Subcutaneous adipose tissue (tissue), 4 donors: ENCODE results near the gene SPNS2. TPM values are rescaled to one million over a fixed set of nuclear protein-coding genes. Genes with fewer than 3 reads are reported as not detected.

Experiments
- total RNA-seq, 4 donors: library from RNA; depleted of rRNA; stranded (reverse); fragments of >200 nt; gene quantifications; one replicate each; pipeline ENCODE4 v1.1.0, GENCODE V29; 2016
- TF ChIP-seq, protein P1 (sequence below): fragments of 450-650 bp; IDR thresholded peaks from one replicate; pipeline ENCODE4 v1.5.1; 2016; ENCODE audit warnings: low read depth, mild to moderate bottlenecking, control low read depth, antibody characterized with exemption, moderate library complexity

Gene SPNS2
- total RNA-seq, 4 donors from 2014 or later, result 3.2 to 31.8 (median 13.4) TPM

GRCh38 chr17:4562015-4562969, 63.6 kb downstream of the SPNS2 start:
- TF ChIP-seq, protein P1, sequence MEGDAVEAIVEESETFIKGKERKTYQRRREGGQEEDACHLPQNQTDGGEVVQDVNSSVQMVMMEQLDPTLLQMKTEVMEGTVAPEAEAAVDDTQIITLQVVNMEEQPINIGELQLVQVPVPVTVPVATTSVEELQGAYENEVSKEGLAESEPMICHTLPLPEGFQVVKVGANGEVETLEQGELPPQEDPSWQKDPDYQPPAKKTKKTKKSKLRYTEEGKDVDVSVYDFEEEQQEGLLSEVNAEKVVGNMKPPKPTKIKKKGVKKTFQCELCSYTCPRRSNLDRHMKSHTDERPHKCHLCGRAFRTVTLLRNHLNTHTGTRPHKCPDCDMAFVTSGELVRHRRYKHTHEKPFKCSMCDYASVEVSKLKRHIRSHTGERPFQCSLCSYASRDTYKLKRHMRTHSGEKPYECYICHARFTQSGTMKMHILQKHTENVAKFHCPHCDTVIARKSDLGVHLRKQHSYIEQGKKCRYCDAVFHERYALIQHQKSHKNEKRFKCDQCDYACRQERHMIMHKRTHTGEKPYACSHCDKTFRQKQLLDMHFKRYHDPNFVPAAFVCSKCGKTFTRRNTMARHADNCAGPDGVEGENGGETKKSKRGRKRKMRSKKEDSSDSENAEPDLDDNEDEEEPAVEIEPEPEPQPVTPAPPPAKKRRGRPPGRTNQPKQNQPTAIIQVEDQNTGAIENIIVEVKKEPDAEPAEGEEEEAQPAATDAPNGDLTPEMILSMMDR, result no peak

GRCh38 chr17:4565209-4566141, 66.8 kb downstream of the SPNS2 start:
- TF ChIP-seq, protein P1, result no peak

GRCh38 chr17:4566785-4567184, 68.1 kb downstream of the SPNS2 start:
- TF ChIP-seq, protein P1, result no peak

DNA sequence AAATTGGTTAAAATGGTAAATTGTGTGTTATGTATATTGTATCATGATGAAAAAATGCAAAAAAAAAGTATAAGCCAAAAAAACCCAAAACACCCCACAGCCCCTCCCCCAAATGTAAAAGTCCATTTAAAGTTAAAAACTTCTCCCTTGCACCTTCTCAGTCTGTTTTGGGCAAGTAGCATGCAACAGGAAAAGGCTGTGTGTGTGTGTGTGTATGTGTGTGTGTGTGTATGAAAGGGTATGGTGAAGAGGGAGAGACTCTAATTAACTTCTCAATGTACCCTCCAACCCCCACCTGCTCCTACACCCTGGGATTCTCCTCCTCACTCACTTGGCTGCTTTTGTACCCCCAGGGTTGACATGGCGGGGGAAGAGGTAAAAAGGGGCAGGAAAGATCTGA, 70.9 kb downstream of the SPNS2 start:
- TF ChIP-seq, protein P1, result no peak

DNA sequence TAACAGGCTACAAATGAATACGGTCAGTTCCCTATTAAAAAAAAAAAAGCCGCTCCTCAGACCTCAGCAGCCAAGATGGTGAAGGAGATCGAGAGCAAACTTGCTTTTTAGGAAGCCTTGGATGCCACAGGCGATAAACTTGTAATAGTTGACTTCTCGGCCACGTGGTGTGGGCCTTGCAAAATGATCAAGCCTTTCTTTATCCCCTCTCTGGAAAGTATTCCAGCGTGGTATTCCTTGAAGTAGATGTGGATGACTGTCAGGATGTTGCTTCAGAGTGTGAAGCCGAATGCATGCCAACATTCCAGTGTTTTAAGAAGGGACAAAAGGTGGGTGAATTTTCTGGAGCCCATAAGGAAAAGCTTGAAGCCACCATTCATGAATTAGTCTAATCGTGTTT, 73.5 kb downstream of the SPNS2 start:
- TF ChIP-seq, protein P1, result no peak

- TF ChIP-seq, protein P1, result no peak
These were observed 74.4 kb downstream of the SPNS2 start for GRCh38 chr17:4573115-4573514.

- TF ChIP-seq, protein P1, result no peak
These were observed 75.0 kb downstream of the SPNS2 start for GRCh38 chr17:4573669-4574068.
